Hepatocyte (in vitro differentiated cells): ENCODE measurements around the gene NPHP1.

Experiments used
- EZH2 ChIP-seq: fragments of 200-600 bp; sonication (generic); IDR thresholded peaks from 2 replicates; pipeline ENCODE4 v1.6.1; 2016; ENCODE audit warnings: antibody characterized with exemption, mild to moderate bottlenecking, borderline replicate concordance
- TF ChIP-seq, protein P1 (sequence below): fragments of 200-600 bp; sonication (generic); IDR thresholded peaks from 2 replicates; pipeline ENCODE4 v1.5.1; 2016; ENCODE audit warnings: antibody characterized with exemption, mild to moderate bottlenecking; ENCODE audit not compliant: poor library complexity

DNA sequence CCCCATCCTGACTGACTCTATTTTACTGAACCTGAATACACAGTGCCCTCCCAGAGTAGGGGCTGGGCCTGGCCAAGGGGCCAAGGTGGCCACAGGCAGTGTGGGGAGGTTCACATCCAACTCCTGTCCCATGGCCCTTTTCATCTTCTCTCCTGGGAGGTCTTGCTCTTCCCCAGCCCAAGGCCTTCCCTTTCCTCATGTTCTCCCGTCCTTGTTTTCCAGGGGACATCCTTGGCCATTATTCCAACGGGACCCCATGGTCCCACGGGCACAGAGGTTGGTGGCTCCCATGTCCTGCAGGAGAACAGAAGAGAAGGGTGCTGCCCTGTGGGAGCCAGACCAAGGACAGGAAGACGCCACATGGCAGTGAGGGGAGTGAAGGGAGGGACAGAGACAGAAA lies 99.6 kb downstream of the NPHP1 start:
- TF ChIP-seq EZH2: no peak
- TF ChIP-seq, protein P1, sequence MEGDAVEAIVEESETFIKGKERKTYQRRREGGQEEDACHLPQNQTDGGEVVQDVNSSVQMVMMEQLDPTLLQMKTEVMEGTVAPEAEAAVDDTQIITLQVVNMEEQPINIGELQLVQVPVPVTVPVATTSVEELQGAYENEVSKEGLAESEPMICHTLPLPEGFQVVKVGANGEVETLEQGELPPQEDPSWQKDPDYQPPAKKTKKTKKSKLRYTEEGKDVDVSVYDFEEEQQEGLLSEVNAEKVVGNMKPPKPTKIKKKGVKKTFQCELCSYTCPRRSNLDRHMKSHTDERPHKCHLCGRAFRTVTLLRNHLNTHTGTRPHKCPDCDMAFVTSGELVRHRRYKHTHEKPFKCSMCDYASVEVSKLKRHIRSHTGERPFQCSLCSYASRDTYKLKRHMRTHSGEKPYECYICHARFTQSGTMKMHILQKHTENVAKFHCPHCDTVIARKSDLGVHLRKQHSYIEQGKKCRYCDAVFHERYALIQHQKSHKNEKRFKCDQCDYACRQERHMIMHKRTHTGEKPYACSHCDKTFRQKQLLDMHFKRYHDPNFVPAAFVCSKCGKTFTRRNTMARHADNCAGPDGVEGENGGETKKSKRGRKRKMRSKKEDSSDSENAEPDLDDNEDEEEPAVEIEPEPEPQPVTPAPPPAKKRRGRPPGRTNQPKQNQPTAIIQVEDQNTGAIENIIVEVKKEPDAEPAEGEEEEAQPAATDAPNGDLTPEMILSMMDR: no peak
